Adrenal gland (tissue), 12 donors: ENCODE data around the gene NME7. TPM values are rescaled to one million over a fixed set of nuclear protein-coding genes. Genes with fewer than 3 reads are reported as not detected.

ENCODE experiments used
- DNase-seq, 7 donors: peaks; one replicate each; pipeline ENCODE4 v3.0.0-alpha.2; 2019 to 2020
- H3K27ac ChIP-seq, 5 donors: fragments of 200-600 bp; sonication (generic) in 4 of 5; 1 replicate in 3 of 5; 2 replicates in 2 of 5; pipeline versions ENCODE4 v1.5.1 to v1.8.0; 2016 to 2020; ENCODE audit warnings: mild to moderate bottlenecking in 1 of 5
- H3K27me3 ChIP-seq: fragments of 200-600 bp; 2 replicates; pipeline ENCODE4 v1.8.0; 2021
- H3K36me3 ChIP-seq, 2 donors: fragments of 200-600 bp; replicated peaks in 1 of 2; 1 replicate in 1 of 2; 2 replicates in 1 of 2; pipeline versions ENCODE4 v1.5.1 to v1.8.0; 2018 to 2022
- H3K4me1 ChIP-seq, 2 donors: fragments of 200-600 bp; replicated peaks in 1 of 2; 1 replicate in 1 of 2; 2 replicates in 1 of 2; pipeline versions ENCODE4 v1.5.1 to v1.8.0; 2018 to 2021
- H3K4me3 ChIP-seq, 4 donors: fragments of 200-600 bp; sonication (generic) in 3 of 4; one replicate each; pipeline ENCODE4 v1.5.1; 2016 to 2018
- H3K9me3 ChIP-seq, 3 donors: fragments of 200-600 bp; sonication (generic) in 1 of 3; replicated peaks in 1 of 3; 1 replicate in 2 of 3; 2 replicates in 1 of 3; pipeline versions ENCODE4 v1.5.1 to v1.8.0; 2016 to 2021
- CTCF ChIP-seq, 6 experiments: fragments of 450-650 bp in 4 of 6; fragments of 200-600 bp in 2 of 6; sonication (generic) in 1 of 6; IDR thresholded peaks; 1 replicate in 5 of 6; 2 replicates in 1 of 6; pipeline versions ENCODE4 v1.5.1 to v1.8.0; 2016 to 2021; ENCODE audit warnings: antibody characterized with exemption in 6 of 6, mild to moderate bottlenecking in 2 of 6, moderate library complexity in 1 of 6
- POLR2A ChIP-seq, 2 donors: fragments of 450-650 bp; IDR thresholded peaks; one replicate each; pipeline ENCODE4 v1.6.1; 2017; ENCODE audit warnings: antibody characterized with exemption in 2 of 2, mild to moderate bottlenecking in 2 of 2, moderate library complexity in 1 of 2
- WGBS, 4 donors: extraction: QIAGEN DNeasy Blood & Tissue Kit in 2 of 4; methylation state at CpG; one replicate each; pipeline versions ENCODE4 v1.1.5 to v1.1.7; 2013 to 2017; 5-methylcytosine and 5-hydroxymethylcytosine counted together
- intact Hi-C, 2 donors: fragments of 100-400 bp; cut with DNase I; formaldehyde crosslinking; loops; one replicate each; pipeline versions ENCODE4 v1.14.1 to v1.15.0; 2022 to 2023
- polyA plus RNA-seq, 3 donors: library from polyadenylated mRNA; stranded (reverse); fragments of 200-250 nt in 2 of 3; fragments of 350-450 nt in 1 of 3; fragmentation: Illumina TruSeq in 1 of 3; extraction: RNeasy Lipid Tissue Mini Kit (QIAGEN cat#74804) in 1 of 3; gene quantifications; one replicate each; pipeline ENCODE4 v1.2.3, GENCODE V29; 2013 to 2014
- total RNA-seq, 9 donors: library from RNA; depleted of rRNA in 4 of 9; stranded (reverse); fragments of >200 nt in 4 of 9; fragments of 120-200 nt in 1 of 9; fragmentation: NEBNext Ultra II Directional in 1 of 9; extraction: Animal tissue kit (Norgen Biotek cat#: 25700) in 1 of 9; gene quantifications; one replicate each; pipeline versions ENCODE4 v1.1.0 to v1.2.4, GENCODE V29; 2013 to 2023
- donor health status: healthy with polysubstance abuse.
- donor health status: Bipolar disorder and iron deficiency.
- donor health status: DM: yes; HTN: yes; CAD: no.
- donor health status: DM: no; HTN: no; CAD: no.
- donor health status: DM: no; HTN: no; CAD: no.
- donor health status: DM: yes; HTN: yes; CAD: no.

The NME7 gene
- total and polyA plus RNA-seq, 12 donors = 3.3 to 41.4 (median 15.6) TPM

- DNase-seq = no peak
- no peaks in the 10 kb centered on the region for H3K27me3 ChIP-seq
- intact Hi-C loops = no loop called here
- WGBS, 4 donors = 96 to 98% (median 97%) methylated on average over 5 of the region's 5 CpGs
- H3K4me1 ChIP-seq = peaks cover 0 to 3% of the 10 kb centered on the region in 2 donors
- H3K36me3 ChIP-seq = no peaks in the 10 kb centered on the region
- no peak overlapping the region for H3K4me3 ChIP-seq
- no peak for TF ChIP-seq CTCF (IDR thresholded peaks at IDR 0.05)
- TF ChIP-seq POLR2A (IDR thresholded peaks at IDR 0.05) = no peak
- H3K9me3 ChIP-seq = no peaks in the 10 kb centered on the region
- no peak overlapping the region for H3K27ac ChIP-seq
Measured at GRCh38 chr1:169305356-169305755, 62.2 kb downstream of the NME7 start.

GRCh38 chr1:169300854-169301253, 66.7 kb downstream of the NME7 start:
- Histone ChIP-seq H3K27ac (no peak overlapping the region), H3K4me3 (no peak overlapping the region), H3K36me3 (no peaks in the 10 kb centered on the region), H3K9me3 (no peaks in the 10 kb centered on the region), H3K4me1 (no peaks in the 10 kb centered on the region), H3K27me3 (no peaks in the 10 kb centered on the region)
- intact Hi-C loops = no loop called here
- no peak for DNase-seq
- WGBS, 4 donors = 59 to 93% (median 76%) methylated on average over 3 of the region's 3 CpGs
- no peak for TF ChIP-seq CTCF (IDR thresholded peaks at IDR 0.05)
- no peak for TF ChIP-seq POLR2A (IDR thresholded peaks at IDR 0.05)

- TF ChIP-seq CTCF (IDR thresholded peaks at IDR 0.05) (no peak), POLR2A (IDR thresholded peaks at IDR 0.05) (no peak)
- Histone ChIP-seq H3K9me3 (no peaks in the 10 kb centered on the region), H3K36me3 (no peaks in the 10 kb centered on the region), H3K27me3 (no peaks in the 10 kb centered on the region), H3K27ac (no peak overlapping the region), H3K4me1 (no peaks in the 10 kb centered on the region), H3K4me3 (no peak overlapping the region)
- intact Hi-C loops = no loop called here
- DNase-seq = no peak
- WGBS, 4 donors = 92 to 98% (median 95%) methylated on average over 4 of the region's 4 CpGs
Measured at GRCh38 chr1:169298441-169298840, 69.2 kb downstream of the NME7 start.

GRCh38 chr1:169295846-169296245, 71.8 kb downstream of the NME7 start:
- TF ChIP-seq POLR2A (IDR thresholded peaks at IDR 0.05) (no peak), CTCF (IDR thresholded peaks at IDR 0.05) (no peak)
- Histone ChIP-seq H3K36me3 (no peaks in the 10 kb centered on the region), H3K27ac (no peak overlapping the region), H3K4me1 (no peaks in the 10 kb centered on the region), H3K9me3 (no peaks in the 10 kb centered on the region), H3K4me3 (no peak overlapping the region), H3K27me3 (no peaks in the 10 kb centered on the region)
- intact Hi-C loops = no loop called here
- 89 to 94% (median 94%) methylated on average over 2 of the region's 2 CpGs for WGBS, 4 donors
- DNase-seq = no peak
